ENCODE results near the gene MARCHF6. TPM values are rescaled to one million over a fixed set of nuclear protein-coding genes. Genes with fewer than 3 reads are reported as not detected.
A peak's percentile ranks its signal among the peaks of the same experiment; 100 is the strongest.

MARCHF6 gene
- total and polyA plus RNA-seq, 9 of the 15 experiments (the other 6 are each of a cell fraction or from before 2014, with no cell fraction given): 74.1 to 456 (median 116) TPM

DNA sequence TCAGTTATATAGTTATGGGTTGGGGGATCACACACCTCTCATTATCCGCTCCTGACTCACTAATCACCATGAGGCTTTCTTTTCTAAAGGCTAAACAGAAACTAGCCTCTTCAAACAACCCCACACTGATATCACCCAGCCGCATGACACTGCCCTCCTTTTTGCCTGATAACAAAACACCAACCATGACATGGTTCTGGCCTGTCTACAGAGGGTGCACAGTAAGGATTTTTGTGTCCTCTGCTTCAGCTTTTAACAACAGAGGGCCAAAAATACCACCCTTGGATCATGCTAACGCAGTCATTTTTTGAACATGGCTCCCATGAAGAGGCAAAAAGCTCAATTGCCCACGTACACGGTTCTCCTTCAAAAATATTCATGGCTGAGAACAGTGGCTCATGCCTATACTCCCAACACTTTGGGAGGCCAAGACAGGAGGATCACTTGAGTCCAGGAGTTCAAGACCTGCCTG is 49.8 kb upstream of the MARCHF6 start (continued):
- TF ChIP-seq PHF8 (IDR thresholded peaks at IDR 0.05; ENCODE audit: borderline replicate concordance, low read length) (no peak), SP2 (IDR thresholded peaks at IDR 0.05; ENCODE audit: extremely low read depth, low read depth, low read length, poor library complexity, severe bottlenecking) (no peak), ZNF644 (tag; IDR thresholded peaks at IDR 0.05; ENCODE audit: low read depth) (peak; percentile 89), RFX7 (CRISPR knock-in tag; IDR thresholded peaks at IDR 0.05) (no peak), LCOR (CRISPR knock-in tag; IDR thresholded peaks at IDR 0.05) (no peak), FOXM1 (IDR thresholded peaks at IDR 0.05; ENCODE audit: low read depth) (peak; percentile 44; the same call in 1 of the 2 replicates), FOXM1 (CRISPR knock-in tag; IDR thresholded peaks at IDR 0.05; ENCODE audit: low read depth) (no peak), RB1 (IDR thresholded peaks at IDR 0.05; ENCODE audit: low read depth) (no peak), SP1 (CRISPR knock-in tag; IDR thresholded peaks at IDR 0.05) (no peak), PCBP1 (IDR thresholded peaks at IDR 0.05; ENCODE audit: low read depth, low read length, poor library complexity, severe bottlenecking) (no peak), ZZZ3 (IDR thresholded peaks at IDR 0.05) (no peak), SMAD3 (CRISPR knock-in tag; conservative IDR thresholded peaks at IDR 0.05) (peak; percentile 93)
- TF ChIP-seq, protein P1, sequence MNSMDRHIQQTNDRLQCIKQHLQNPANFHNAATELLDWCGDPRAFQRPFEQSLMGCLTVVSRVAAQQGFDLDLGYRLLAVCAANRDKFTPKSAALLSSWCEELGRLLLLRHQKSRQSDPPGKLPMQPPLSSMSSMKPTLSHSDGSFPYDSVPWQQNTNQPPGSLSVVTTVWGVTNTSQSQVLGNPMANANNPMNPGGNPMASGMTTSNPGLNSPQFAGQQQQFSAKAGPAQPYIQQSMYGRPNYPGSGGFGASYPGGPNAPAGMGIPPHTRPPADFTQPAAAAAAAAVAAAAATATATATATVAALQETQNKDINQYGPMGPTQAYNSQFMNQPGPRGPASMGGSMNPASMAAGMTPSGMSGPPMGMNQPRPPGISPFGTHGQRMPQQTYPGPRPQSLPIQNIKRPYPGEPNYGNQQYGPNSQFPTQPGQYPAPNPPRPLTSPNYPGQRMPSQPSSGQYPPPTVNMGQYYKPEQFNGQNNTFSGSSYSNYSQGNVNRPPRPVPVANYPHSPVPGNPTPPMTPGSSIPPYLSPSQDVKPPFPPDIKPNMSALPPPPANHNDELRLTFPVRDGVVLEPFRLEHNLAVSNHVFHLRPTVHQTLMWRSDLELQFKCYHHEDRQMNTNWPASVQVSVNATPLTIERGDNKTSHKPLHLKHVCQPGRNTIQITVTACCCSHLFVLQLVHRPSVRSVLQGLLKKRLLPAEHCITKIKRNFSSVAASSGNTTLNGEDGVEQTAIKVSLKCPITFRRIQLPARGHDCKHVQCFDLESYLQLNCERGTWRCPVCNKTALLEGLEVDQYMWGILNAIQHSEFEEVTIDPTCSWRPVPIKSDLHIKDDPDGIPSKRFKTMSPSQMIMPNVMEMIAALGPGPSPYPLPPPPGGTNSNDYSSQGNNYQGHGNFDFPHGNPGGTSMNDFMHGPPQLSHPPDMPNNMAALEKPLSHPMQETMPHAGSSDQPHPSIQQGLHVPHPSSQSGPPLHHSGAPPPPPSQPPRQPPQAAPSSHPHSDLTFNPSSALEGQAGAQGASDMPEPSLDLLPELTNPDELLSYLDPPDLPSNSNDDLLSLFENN (IDR thresholded peaks at IDR 0.05; ENCODE audit: low read depth in 2 of 2, low read length in 2 of 2): no peak
- TF ChIP-seq, protein P2, sequence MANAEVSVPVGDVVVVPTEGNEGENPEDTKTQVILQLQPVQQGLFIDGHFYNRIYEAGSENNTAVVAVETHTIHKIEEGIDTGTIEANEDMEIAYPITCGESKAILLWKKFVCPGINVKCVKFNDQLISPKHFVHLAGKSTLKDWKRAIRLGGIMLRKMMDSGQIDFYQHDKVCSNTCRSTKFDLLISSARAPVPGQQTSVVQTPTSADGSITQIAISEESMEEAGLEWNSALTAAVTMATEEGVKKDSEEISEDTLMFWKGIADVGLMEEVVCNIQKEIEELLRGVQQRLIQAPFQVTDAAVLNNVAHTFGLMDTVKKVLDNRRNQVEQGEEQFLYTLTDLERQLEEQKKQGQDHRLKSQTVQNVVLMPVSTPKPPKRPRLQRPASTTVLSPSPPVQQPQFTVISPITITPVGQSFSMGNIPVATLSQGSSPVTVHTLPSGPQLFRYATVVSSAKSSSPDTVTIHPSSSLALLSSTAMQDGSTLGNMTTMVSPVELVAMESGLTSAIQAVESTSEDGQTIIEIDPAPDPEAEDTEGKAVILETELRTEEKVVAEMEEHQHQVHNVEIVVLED (CRISPR knock-in tag; IDR thresholded peaks at IDR 0.05): peak; percentile 74
- TF ChIP-seq, protein P3, sequence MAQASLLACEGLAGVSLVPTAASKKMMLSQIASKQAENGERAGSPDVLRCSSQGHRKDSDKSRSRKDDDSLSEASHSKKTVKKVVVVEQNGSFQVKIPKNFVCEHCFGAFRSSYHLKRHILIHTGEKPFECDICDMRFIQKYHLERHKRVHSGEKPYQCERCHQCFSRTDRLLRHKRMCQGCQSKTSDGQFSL (CRISPR knock-in tag; IDR thresholded peaks at IDR 0.05): peak; percentile 41; the same call in 1 of the 2 replicates
- TF ChIP-seq, protein P3 (tag; IDR thresholded peaks at IDR 0.05): peak in 1 of 2 experiments; percentile 48; a peak in 2 of 4 replicates
- TF ChIP-seq, protein P4, sequence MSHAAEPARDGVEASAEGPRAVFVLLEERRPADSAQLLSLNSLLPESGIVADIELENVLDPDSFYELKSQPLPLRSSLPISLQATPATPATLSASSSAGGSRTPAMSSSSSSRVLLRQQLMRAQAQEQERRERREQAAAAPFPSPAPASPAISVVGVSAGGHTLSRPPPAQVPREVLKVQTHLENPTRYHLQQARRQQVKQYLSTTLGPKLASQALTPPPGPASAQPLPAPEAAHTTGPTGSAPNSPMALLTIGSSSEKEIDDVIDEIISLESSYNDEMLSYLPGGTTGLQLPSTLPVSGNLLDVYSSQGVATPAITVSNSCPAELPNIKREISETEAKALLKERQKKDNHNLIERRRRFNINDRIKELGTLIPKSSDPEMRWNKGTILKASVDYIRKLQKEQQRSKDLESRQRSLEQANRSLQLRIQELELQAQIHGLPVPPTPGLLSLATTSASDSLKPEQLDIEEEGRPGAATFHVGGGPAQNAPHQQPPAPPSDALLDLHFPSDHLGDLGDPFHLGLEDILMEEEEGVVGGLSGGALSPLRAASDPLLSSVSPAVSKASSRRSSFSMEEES (CRISPR knock-in tag; IDR thresholded peaks at IDR 0.05): no peak
- TF ChIP-seq, protein P5, sequence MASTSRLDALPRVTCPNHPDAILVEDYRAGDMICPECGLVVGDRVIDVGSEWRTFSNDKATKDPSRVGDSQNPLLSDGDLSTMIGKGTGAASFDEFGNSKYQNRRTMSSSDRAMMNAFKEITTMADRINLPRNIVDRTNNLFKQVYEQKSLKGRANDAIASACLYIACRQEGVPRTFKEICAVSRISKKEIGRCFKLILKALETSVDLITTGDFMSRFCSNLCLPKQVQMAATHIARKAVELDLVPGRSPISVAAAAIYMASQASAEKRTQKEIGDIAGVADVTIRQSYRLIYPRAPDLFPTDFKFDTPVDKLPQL (IDR thresholded peaks at IDR 0.05; ENCODE audit: extremely low read depth, insufficient read length): no peak
